GM20000 (cell line): ENCODE results near the gene SLC8A1.

ENCODE experiments used
- DNase-seq: peaks from one replicate; pipeline ENCODE4 v3.0.0; 2012; ENCODE audit warnings: low spot score
- CTCF ChIP-seq: IDR thresholded peaks from 2 replicates; pipeline ENCODE4 v1.5.1; 2012; ENCODE audit warnings: mild to moderate bottlenecking, control low read depth; ENCODE audit errors: extremely low read depth, missing control alignments

The SLC8A1 gene

GRCh38 chr2:40219141-40219540, 232.7 kb downstream of the SLC8A1 start:
- TF ChIP-seq CTCF, result no peak

GRCh38 chr2:40218679-40219078, 233.2 kb downstream of the SLC8A1 start:
- no peak for DNase-seq
- no peak for TF ChIP-seq CTCF

More at GRCh38 chr2:40219141-40219540, 232.7 kb downstream of the SLC8A1 start:
- no peak for DNase-seq

- no peak for DNase-seq
- TF ChIP-seq CTCF, result no peak
Measured at GRCh38 chr2:40213619-40214018, 238.3 kb downstream of the SLC8A1 start.

- no peak for DNase-seq
- TF ChIP-seq CTCF, result no peak
Measured at GRCh38 chr2:40213071-40213470, 238.8 kb downstream of the SLC8A1 start.

GRCh38 chr2:40210968-40211353, 240.9 kb downstream of the SLC8A1 start:
- TF ChIP-seq CTCF, result no peak

GRCh38 chr2:40210344-40210967, 241.4 kb downstream of the SLC8A1 start:
- no peak for TF ChIP-seq CTCF

More at GRCh38 chr2:40210968-40211353, 240.9 kb downstream of the SLC8A1 start:
- DNase-seq, result no peak

GRCh38 chr2:40209761-40210160, 242.1 kb downstream of the SLC8A1 start:
- no peak for TF ChIP-seq CTCF
- no peak for DNase-seq

More at GRCh38 chr2:40210344-40210967, 241.4 kb downstream of the SLC8A1 start:
- no peak for DNase-seq
